SK-N-SH (cell line): ENCODE measurements around the gene AFAP1. TPM values are rescaled to one million over a fixed set of nuclear protein-coding genes. Genes with fewer than 3 reads are reported as not detected.

Experiments used
- CTCF ChIA-PET: fragments of 300-600, 350-600 bp; formaldehyde crosslinking; extraction: SDS; loops from one replicate; lab custom pipeline; 2021; lab: Yijun Ruan, JAX
- POLR2A ChIA-PET: fragments of 350-600 bp; sonication (Branson Sonifier 250); formaldehyde crosslinking; extraction: SDS; loops from one replicate; lab custom pipeline; 2020; ENCODE audit warnings: antibody characterized with exemption, inconsistent platforms; lab: Yijun Ruan, JAX
- DNase-seq: peaks from one replicate; pipeline ENCODE4 v3.0.0; 2012
- H2AFZ ChIP-seq: fragments of 200-600 bp; sonication (generic); 2 replicates; pipeline ENCODE4 v1.8.1; 2016; ENCODE audit warnings: antibody characterized with exemption, mild to moderate bottlenecking, low read depth
- H3F3A ChIP-seq: fragments of 200-600 bp; sonication (generic); replicated peaks from 2 replicates; pipeline ENCODE3; 2016; ENCODE audit warnings: antibody characterized with exemption, mild to moderate bottlenecking; ENCODE audit not compliant: insufficient read depth
- H3K27ac ChIP-seq, 2 experiments: fragments of 200-500 bp in 1 of 2; fragments of 200-600 bp in 1 of 2; sonication (Bioruptor generic) in 1 of 2; sonication (generic), shearing (Covaris generic) in 1 of 2; 2 replicates each; pipeline versions ENCODE4 v1.5.1 to v1.6.1; 2014 to 2016; ENCODE audit warnings: low read depth in 2 of 2, inconsistent platforms in 1 of 2, low read length in 1 of 2, mild to moderate bottlenecking in 1 of 2, mixed read lengths in 1 of 2
- H3K27me3 ChIP-seq: fragments of 200-600 bp; sonication (generic), shearing (Covaris generic); 2 replicates; pipeline ENCODE4 v1.6.1; 2016; ENCODE audit warnings: mixed run types; ENCODE audit not compliant: insufficient read depth
- H3K36me3 ChIP-seq, 2 experiments: fragments of 200-500 bp in 1 of 2; fragments of 200-600 bp in 1 of 2; sonication (Bioruptor generic) in 1 of 2; sonication (generic) in 1 of 2; replicated peaks in 1 of 2; 2 replicates each; pipeline versions ENCODE3 to v1.5.1; 2014 to 2016; ENCODE audit warnings: low read length in 1 of 2, mild to moderate bottlenecking in 1 of 2; ENCODE audit not compliant: insufficient read depth in 2 of 2, control insufficient read depth in 1 of 2
- H3K4me1 ChIP-seq, 2 experiments: fragments of 200-500 bp in 1 of 2; fragments of 200-600 bp in 1 of 2; sonication (Bioruptor generic) in 1 of 2; sonication (generic), shearing (Covaris generic) in 1 of 2; 2 replicates each; pipeline versions ENCODE4 v1.5.1 to v1.6.1; 2014 to 2016; ENCODE audit warnings: low read depth in 1 of 2, low read length in 1 of 2, mixed run types in 1 of 2; ENCODE audit not compliant: insufficient read depth in 2 of 2, control insufficient read depth in 1 of 2
- H3K4me2 ChIP-seq: fragments of 200-600 bp; sonication (generic), shearing (Covaris generic); 2 replicates; pipeline ENCODE4 v1.6.1; 2017; ENCODE audit warnings: mixed run types
- H3K4me3 ChIP-seq, 2 experiments: fragments of 200-500 bp in 1 of 2; fragments of 200-600 bp in 1 of 2; sonication (Bioruptor generic) in 1 of 2; sonication (generic), shearing (Covaris generic) in 1 of 2; 2 replicates each; pipeline versions ENCODE4 v1.5.1 to v1.8.1; 2014 to 2016; ENCODE audit warnings: low read depth in 2 of 2, inconsistent platforms in 1 of 2, low read length in 1 of 2, mild to moderate bottlenecking in 1 of 2, mixed read lengths in 1 of 2, moderate library complexity in 1 of 2
- H3K79me2 ChIP-seq: fragments of 200-600 bp; sonication (generic); 2 replicates; pipeline ENCODE4 v1.8.1; 2017; ENCODE audit warnings: mild to moderate bottlenecking; ENCODE audit not compliant: insufficient read depth
- H3K9ac ChIP-seq: fragments of 200-600 bp; sonication (generic); 2 replicates; pipeline ENCODE4 v1.6.1; 2017; ENCODE audit warnings: mixed run types
- H3K9me2 ChIP-seq: fragments of 200-600 bp; sonication (generic); 2 replicates; pipeline ENCODE4 v1.6.1; 2017; ENCODE audit warnings: mixed run types
- H3K9me3 ChIP-seq: fragments of 200-600 bp; sonication (generic); 2 replicates; pipeline ENCODE4 v1.6.1; 2017; ENCODE audit warnings: mixed run types, mild to moderate bottlenecking, moderate library complexity
- H4K20me1 ChIP-seq: fragments of 200-600 bp; sonication (generic); 2 replicates; pipeline ENCODE4 v1.6.1; 2017; ENCODE audit warnings: mild to moderate bottlenecking, mixed run types; ENCODE audit not compliant: insufficient read depth
- ELF1 ChIP-seq: IDR thresholded peaks from 2 replicates; pipeline ENCODE4 v1.4.0; 2012
- EP300 ChIP-seq, 2 experiments: IDR thresholded peaks; 2 replicates each; pipeline versions ENCODE4 v1.4.0 to v1.6.1; 2012; ENCODE audit warnings: borderline replicate concordance in 1 of 2, low read depth in 1 of 2, low read length in 1 of 2
- FOSL2 ChIP-seq: IDR thresholded peaks from 2 replicates; pipeline ENCODE4 v1.4.0; 2012; ENCODE audit warnings: low read depth, mild to moderate bottlenecking, moderate library complexity, borderline replicate concordance
- FOXM1 ChIP-seq: IDR thresholded peaks from 2 replicates; pipeline ENCODE4 v1.4.0; 2012; ENCODE audit warnings: low read depth, mild to moderate bottlenecking
- GABPA ChIP-seq: IDR thresholded peaks from 2 replicates; pipeline ENCODE4 v1.4.0; 2012; ENCODE audit warnings: low read depth, mild to moderate bottlenecking
- JUND ChIP-seq: IDR thresholded peaks from 2 replicates; pipeline ENCODE4 v1.4.0; 2012
- MEF2A ChIP-seq: IDR thresholded peaks from 2 replicates; pipeline ENCODE4 v1.4.0; 2012; ENCODE audit warnings: low read depth, borderline replicate concordance
- RAD21 ChIP-seq: IDR thresholded peaks from 2 replicates; pipeline ENCODE4 v1.6.1; 2012; ENCODE audit warnings: mild to moderate bottlenecking, low read length
- RXRA ChIP-seq: IDR thresholded peaks from 2 replicates; pipeline ENCODE4 v1.4.0; 2012; ENCODE audit warnings: low read depth, mild to moderate bottlenecking, borderline replicate concordance
- SIN3A ChIP-seq: IDR thresholded peaks from 2 replicates; pipeline ENCODE4 v1.6.1; 2012; ENCODE audit warnings: low read depth, mild to moderate bottlenecking, low read length, moderate library complexity, borderline replicate concordance
- SMC3 ChIP-seq: IDR thresholded peaks from 2 replicates; pipeline ENCODE4 v1.6.1; 2012; ENCODE audit warnings: low read depth, low read length, improper control_type of control experiment
- TEAD4 ChIP-seq: IDR thresholded peaks from 2 replicates; pipeline ENCODE4 v1.4.0; 2012; ENCODE audit warnings: mild to moderate bottlenecking, borderline replicate concordance; ENCODE audit not compliant: insufficient read depth
- YY1 ChIP-seq: IDR thresholded peaks from 2 replicates; pipeline ENCODE4 v1.4.0; 2012; ENCODE audit warnings: low read depth, mild to moderate bottlenecking
- WGBS: methylation state at CpG from one replicate; pipeline ENCODE4 v1.1.6; 2017; ENCODE audit warnings: low lambda C conversion rate; 5-methylcytosine and 5-hydroxymethylcytosine counted together
- polyA plus RNA-seq, 3 experiments: library from polyadenylated mRNA; depleted of rRNA; stranded (reverse); fragments of >200 nt; gene quantifications; 2 replicates each; pipeline ENCODE4 v1.2.3, GENCODE V29; 2012
- TF ChIP-seq, protein P1 (sequence below): fragments of 150-350 bp; IDR thresholded peaks from 2 replicates; pipeline ENCODE4 v1.6.1; 2016; ENCODE audit warnings: mild to moderate bottlenecking, low read depth, low read length
- TF ChIP-seq, protein P2 (sequence below): fragments of 200-600 bp; sonication (generic); IDR thresholded peaks from 2 replicates; pipeline ENCODE4 v1.6.1; 2017; ENCODE audit warnings: antibody characterized with exemption, mild to moderate bottlenecking, moderate library complexity
- TF ChIP-seq, protein P3 (sequence below): IDR thresholded peaks from 2 replicates; pipeline ENCODE4 v1.6.1; 2012; ENCODE audit warnings: mild to moderate bottlenecking, low read depth, low read length, moderate library complexity
- TF ChIP-seq, protein P4 (sequence below): IDR thresholded peaks from 2 replicates; pipeline ENCODE4 v1.4.0; 2012; ENCODE audit warnings: low read depth, borderline replicate concordance
- TF ChIP-seq, protein P5 (sequence below): IDR thresholded peaks from 2 replicates; pipeline ENCODE4 v1.4.0; 2012; ENCODE audit warnings: low read depth, borderline replicate concordance

Gene AFAP1
- polyA plus RNA-seq, 1 of the 3 experiments (the other 2 are of a cell fraction) = 67.9 TPM

DNA sequence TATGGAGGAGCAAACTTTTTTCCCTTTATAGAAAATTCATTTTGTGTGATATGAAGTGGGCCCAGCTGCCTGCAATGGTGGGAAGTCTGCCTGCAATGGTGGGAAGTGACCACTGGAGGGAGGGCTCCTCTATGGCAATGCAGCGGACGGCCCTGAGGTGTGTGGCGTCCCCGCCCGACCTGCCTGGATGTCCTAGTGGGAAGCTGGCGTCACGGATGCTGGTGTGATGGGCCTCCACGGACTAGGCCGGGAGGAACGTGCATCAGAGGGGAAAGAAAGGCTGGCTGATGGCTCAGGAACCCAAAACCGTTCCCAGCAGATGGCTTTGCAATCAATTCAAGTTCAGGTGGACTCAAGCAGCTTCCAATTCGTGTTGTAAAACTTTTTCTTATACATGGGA lies 177.9 kb downstream of the AFAP1 start:
- H4K20me1 ChIP-seq = peaks cover 68% of the 10 kb centered on the region
- TF ChIP-seq MEF2A (no peak), RAD21 (peak; percentile 73), SMC3 (peak; percentile 68)
- TF ChIP-seq, protein P1, sequence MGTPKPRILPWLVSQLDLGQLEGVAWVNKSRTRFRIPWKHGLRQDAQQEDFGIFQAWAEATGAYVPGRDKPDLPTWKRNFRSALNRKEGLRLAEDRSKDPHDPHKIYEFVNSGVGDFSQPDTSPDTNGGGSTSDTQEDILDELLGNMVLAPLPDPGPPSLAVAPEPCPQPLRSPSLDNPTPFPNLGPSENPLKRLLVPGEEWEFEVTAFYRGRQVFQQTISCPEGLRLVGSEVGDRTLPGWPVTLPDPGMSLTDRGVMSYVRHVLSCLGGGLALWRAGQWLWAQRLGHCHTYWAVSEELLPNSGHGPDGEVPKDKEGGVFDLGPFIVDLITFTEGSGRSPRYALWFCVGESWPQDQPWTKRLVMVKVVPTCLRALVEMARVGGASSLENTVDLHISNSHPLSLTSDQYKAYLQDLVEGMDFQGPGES = no peak
- TF ChIP-seq, protein P2, sequence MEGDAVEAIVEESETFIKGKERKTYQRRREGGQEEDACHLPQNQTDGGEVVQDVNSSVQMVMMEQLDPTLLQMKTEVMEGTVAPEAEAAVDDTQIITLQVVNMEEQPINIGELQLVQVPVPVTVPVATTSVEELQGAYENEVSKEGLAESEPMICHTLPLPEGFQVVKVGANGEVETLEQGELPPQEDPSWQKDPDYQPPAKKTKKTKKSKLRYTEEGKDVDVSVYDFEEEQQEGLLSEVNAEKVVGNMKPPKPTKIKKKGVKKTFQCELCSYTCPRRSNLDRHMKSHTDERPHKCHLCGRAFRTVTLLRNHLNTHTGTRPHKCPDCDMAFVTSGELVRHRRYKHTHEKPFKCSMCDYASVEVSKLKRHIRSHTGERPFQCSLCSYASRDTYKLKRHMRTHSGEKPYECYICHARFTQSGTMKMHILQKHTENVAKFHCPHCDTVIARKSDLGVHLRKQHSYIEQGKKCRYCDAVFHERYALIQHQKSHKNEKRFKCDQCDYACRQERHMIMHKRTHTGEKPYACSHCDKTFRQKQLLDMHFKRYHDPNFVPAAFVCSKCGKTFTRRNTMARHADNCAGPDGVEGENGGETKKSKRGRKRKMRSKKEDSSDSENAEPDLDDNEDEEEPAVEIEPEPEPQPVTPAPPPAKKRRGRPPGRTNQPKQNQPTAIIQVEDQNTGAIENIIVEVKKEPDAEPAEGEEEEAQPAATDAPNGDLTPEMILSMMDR = peak; percentile 72
- TF ChIP-seq, all 33 proteins: peak for 3
- CTCF ChIA-PET = interaction anchor here (0.6 to 7.4 kb wide), 51 partner anchors 9 to 965 kb away, joined by 3 to 135 read pairs (median 5); no protein-coding TSS in a partner anchor
- Histone ChIP-seq H3F3A (peaks cover 41% of the 10 kb centered on the region), H3K79me2 (peaks cover 72% of the 10 kb centered on the region), H3K9me2 (no peaks in the 10 kb centered on the region), H3K4me1 (peaks cover 0 to 4% of the 10 kb centered on the region in 2 experiments; a peak in 1 of 4 replicates), H3K27me3 (no peaks in the 10 kb centered on the region), H3K4me2 (no peak overlapping the region), H3K9ac (no peak overlapping the region), H3K36me3 (peaks cover 64 to 93% of the 10 kb centered on the region in 2 experiments), H3K4me3 (no peak overlapping the region; a peak in 1 of 4 replicates), H3K9me3 (no peaks in the 10 kb centered on the region), H3K27ac (no peak overlapping the region; a peak in 1 of 4 replicates), H2AFZ (no peak overlapping the region)
- POLR2A ChIA-PET = no interaction called here
- peak; percentile 91 for DNase-seq
- WGBS = 71% methylated on average over 12 of the region's 12 CpGs

DNA sequence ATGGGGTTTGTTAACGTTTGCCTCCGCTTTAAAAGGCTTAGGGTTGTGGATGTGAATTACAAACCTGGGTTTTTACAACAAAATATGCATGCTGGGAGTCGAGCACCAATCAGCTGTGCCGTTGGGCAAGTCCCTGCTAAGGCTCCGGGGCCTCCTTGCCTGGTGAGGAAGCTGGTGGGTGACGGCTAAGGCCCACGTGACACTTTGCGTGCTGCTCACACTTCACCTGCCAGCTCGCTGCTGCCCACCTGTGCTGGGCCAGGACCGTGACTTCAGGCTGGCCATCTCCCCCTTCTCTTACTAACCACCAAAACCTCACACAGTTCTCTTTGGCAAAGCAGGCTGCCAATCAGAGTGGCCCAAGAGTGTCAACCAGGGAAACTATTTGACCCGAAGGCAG lies 178.3 kb downstream of the AFAP1 start:
- ChIA-PET POLR2A (no interaction called here), CTCF (interaction anchor here (0.6 to 7.4 kb wide), 43 partner anchors 8 to 965 kb away, joined by 3 to 135 read pairs (median 5); no protein-coding TSS in a partner anchor)
- Histone ChIP-seq H3K27ac (no peak overlapping the region), H2AFZ (no peak overlapping the region), H3K9ac (no peak overlapping the region), H3K27me3 (no peaks in the 10 kb centered on the region), H4K20me1 (peaks cover 68% of the 10 kb centered on the region), H3F3A (peaks cover 41% of the 10 kb centered on the region), H3K4me2 (no peak overlapping the region), H3K36me3 (peaks cover 60 to 93% of the 10 kb centered on the region in 2 experiments), H3K9me3 (no peaks in the 10 kb centered on the region), H3K9me2 (no peaks in the 10 kb centered on the region), H3K4me3 (no peak overlapping the region; a peak in 1 of 4 replicates), H3K4me1 (no peaks in the 10 kb centered on the region; a peak in 1 of 4 replicates), H3K79me2 (peaks cover 68% of the 10 kb centered on the region)
- no peak for DNase-seq
- WGBS = 98% methylated on average over 10 of the region's 11 CpGs
- TF ChIP-seq SIN3A (no peak), ELF1 (no peak), EP300 (IDR thresholded peaks at IDR 0.05; ENCODE audit: borderline replicate concordance in 1 of 2, low read depth in 1 of 2, low read length in 1 of 2) (no peak), JUND (no peak), FOSL2 (no peak), GABPA (no peak), YY1 (no peak), MEF2A (no peak), TEAD4 (no peak), RXRA (no peak), FOXM1 (no peak), RAD21 (no peak), SMC3 (no peak)
- TF ChIP-seq, protein P3, sequence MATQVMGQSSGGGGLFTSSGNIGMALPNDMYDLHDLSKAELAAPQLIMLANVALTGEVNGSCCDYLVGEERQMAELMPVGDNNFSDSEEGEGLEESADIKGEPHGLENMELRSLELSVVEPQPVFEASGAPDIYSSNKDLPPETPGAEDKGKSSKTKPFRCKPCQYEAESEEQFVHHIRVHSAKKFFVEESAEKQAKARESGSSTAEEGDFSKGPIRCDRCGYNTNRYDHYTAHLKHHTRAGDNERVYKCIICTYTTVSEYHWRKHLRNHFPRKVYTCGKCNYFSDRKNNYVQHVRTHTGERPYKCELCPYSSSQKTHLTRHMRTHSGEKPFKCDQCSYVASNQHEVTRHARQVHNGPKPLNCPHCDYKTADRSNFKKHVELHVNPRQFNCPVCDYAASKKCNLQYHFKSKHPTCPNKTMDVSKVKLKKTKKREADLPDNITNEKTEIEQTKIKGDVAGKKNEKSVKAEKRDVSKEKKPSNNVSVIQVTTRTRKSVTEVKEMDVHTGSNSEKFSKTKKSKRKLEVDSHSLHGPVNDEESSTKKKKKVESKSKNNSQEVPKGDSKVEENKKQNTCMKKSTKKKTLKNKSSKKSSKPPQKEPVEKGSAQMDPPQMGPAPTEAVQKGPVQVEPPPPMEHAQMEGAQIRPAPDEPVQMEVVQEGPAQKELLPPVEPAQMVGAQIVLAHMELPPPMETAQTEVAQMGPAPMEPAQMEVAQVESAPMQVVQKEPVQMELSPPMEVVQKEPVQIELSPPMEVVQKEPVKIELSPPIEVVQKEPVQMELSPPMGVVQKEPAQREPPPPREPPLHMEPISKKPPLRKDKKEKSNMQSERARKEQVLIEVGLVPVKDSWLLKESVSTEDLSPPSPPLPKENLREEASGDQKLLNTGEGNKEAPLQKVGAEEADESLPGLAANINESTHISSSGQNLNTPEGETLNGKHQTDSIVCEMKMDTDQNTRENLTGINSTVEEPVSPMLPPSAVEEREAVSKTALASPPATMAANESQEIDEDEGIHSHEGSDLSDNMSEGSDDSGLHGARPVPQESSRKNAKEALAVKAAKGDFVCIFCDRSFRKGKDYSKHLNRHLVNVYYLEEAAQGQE = no peak
- TF ChIP-seq, protein P4, sequence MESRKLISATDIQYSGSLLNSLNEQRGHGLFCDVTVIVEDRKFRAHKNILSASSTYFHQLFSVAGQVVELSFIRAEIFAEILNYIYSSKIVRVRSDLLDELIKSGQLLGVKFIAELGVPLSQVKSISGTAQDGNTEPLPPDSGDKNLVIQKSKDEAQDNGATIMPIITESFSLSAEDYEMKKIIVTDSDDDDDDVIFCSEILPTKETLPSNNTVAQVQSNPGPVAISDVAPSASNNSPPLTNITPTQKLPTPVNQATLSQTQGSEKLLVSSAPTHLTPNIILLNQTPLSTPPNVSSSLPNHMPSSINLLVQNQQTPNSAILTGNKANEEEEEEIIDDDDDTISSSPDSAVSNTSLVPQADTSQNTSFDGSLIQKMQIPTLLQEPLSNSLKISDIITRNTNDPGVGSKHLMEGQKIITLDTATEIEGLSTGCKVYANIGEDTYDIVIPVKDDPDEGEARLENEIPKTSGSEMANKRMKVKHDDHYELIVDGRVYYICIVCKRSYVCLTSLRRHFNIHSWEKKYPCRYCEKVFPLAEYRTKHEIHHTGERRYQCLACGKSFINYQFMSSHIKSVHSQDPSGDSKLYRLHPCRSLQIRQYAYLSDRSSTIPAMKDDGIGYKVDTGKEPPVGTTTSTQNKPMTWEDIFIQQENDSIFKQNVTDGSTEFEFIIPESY = no peak
- TF ChIP-seq, protein P5, sequence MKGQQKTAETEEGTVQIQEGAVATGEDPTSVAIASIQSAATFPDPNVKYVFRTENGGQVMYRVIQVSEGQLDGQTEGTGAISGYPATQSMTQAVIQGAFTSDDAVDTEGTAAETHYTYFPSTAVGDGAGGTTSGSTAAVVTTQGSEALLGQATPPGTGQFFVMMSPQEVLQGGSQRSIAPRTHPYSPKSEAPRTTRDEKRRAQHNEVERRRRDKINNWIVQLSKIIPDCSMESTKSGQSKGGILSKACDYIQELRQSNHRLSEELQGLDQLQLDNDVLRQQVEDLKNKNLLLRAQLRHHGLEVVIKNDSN = no peak
